Cardiac septum (tissue), 1 donor: ENCODE data around the gene VSIG8. TPM values are rescaled to one million over a fixed set of nuclear protein-coding genes. Genes with fewer than 3 reads are reported as not detected.

Experiments used
- DNase-seq: peaks from one replicate; pipeline ENCODE4 v3.0.0-alpha.2; 2020; ENCODE audit warnings: low spot score
- intact Hi-C: fragments of 100-400 bp; cut with DNase I; formaldehyde crosslinking; loops from one replicate; pipeline ENCODE4 v1.14.0; 2022
- total RNA-seq: library from RNA; stranded (reverse); fragmentation: NEBNext Ultra II Directional; extraction: Animal tissue kit (Norgen Biotek cat#: 25700); gene quantifications from one replicate; pipeline ENCODE4 v1.2.1, GENCODE V29; 2021
- donor health status: DM: no; HTN: no; CAD: no.

Gene VSIG8
- total RNA-seq, 1 donor from 2014 or later: not detected

- intact Hi-C loops: no loop called here
- DNase-seq: no peak
These were observed 26.5 kb downstream of the VSIG8 start for GRCh38 chr1:159835862-159836525.

- no peak for DNase-seq
- intact Hi-C loops: no loop called here
These were observed 27.1 kb downstream of the VSIG8 start for GRCh38 chr1:159835356-159835755.

- no peak for DNase-seq
- intact Hi-C loops: no loop called here
These were observed 30.1 kb downstream of the VSIG8 start for GRCh38 chr1:159832309-159832708.

GRCh38 chr1:159831412-159832141 is 30.9 kb downstream of the VSIG8 start:
- intact Hi-C loops: no loop called here
- DNase-seq: no peak

GRCh38 chr1:159830722-159831121 is 31.7 kb downstream of the VSIG8 start:
- intact Hi-C loops: no loop called here
- DNase-seq: no peak

- DNase-seq: no peak
- intact Hi-C loops: no loop called here
These were observed 32.5 kb downstream of the VSIG8 start for GRCh38 chr1:159829822-159830465.

- intact Hi-C loops: no loop called here
- no peak for DNase-seq
These were observed 33.2 kb downstream of the VSIG8 start for GRCh38 chr1:159829273-159829634.

- DNase-seq: no peak
- intact Hi-C loops: no loop called here
These were observed 33.7 kb downstream of the VSIG8 start for GRCh38 chr1:159828581-159829272.

- intact Hi-C loops: no loop called here
- no peak for DNase-seq
These were observed 34.3 kb downstream of the VSIG8 start for GRCh38 chr1:159828176-159828575.

- intact Hi-C loops: no loop called here
- DNase-seq: no peak
These were observed 34.9 kb downstream of the VSIG8 start for GRCh38 chr1:159827549-159827948.

GRCh38 chr1:159827102-159827490 is 35.4 kb downstream of the VSIG8 start:
- intact Hi-C loops: no loop called here
- no peak for DNase-seq

- intact Hi-C loops: no loop called here
- DNase-seq: no peak
These were observed 35.9 kb downstream of the VSIG8 start, which contains the start of gene SLAMF8 for GRCh38 chr1:159826441-159827101. Gene SLAMF8 (plus strand): TSS chr1:159826873. CDS start chr1:159826899, 26 bp downstream.

- intact Hi-C loops: no loop called here
- DNase-seq: no peak
These were observed 36.9 kb downstream of the VSIG8 start for GRCh38 chr1:159825564-159825963.

- no peak for DNase-seq
- intact Hi-C loops: no loop called here
These were observed 39.1 kb downstream of the VSIG8 start for GRCh38 chr1:159823406-159823805.

- intact Hi-C loops: no loop called here
- DNase-seq: no peak
These were observed 41.1 kb downstream of the VSIG8 start for GRCh38 chr1:159821171-159821867.

- DNase-seq: no peak
- intact Hi-C loops: no loop called here
These were observed 45.0 kb downstream of the VSIG8 start for GRCh38 chr1:159817276-159818041.

GRCh38 chr1:159815926-159816325 is 46.5 kb downstream of the VSIG8 start:
- intact Hi-C loops: no loop called here
- DNase-seq: no peak

GRCh38 chr1:159804924-159805323 is 57.5 kb downstream of the VSIG8 start:
- intact Hi-C loops: no loop called here
- DNase-seq: no peak
